Upper lobe of right lung (tissue), 1 donor: Measurements from ENCODE around the gene FAM171A2. TPM values are rescaled to one million over a fixed set of nuclear protein-coding genes. Genes with fewer than 3 reads are reported as not detected.

Experiments used
- ATAC-seq: fragments of 200-7000 bp; cut with Tn5 transposase; one replicate; pipeline ENCODE4 v1.9.1; 2020; ENCODE audit warnings: mild to moderate bottlenecking, moderate library complexity
- DNase-seq: peaks from one replicate; pipeline ENCODE4 v3.0.0-alpha.2; 2020
- H3K27ac ChIP-seq: fragments of 200-600 bp; one replicate; pipeline ENCODE4 v1.8.0; 2022
- H3K27me3 ChIP-seq: fragments of 200-600 bp; one replicate; pipeline ENCODE4 v1.8.0; 2022; ENCODE audit warnings: mild to moderate bottlenecking
- H3K36me3 ChIP-seq: fragments of 200-600 bp; one replicate; pipeline ENCODE4 v1.8.0; 2022
- H3K4me1 ChIP-seq: fragments of 200-600 bp; one replicate; pipeline ENCODE4 v1.8.0; 2022
- H3K4me3 ChIP-seq: fragments of 200-600 bp; one replicate; pipeline ENCODE4 v1.8.0; 2022; ENCODE audit warnings: mild to moderate bottlenecking
- H3K9me3 ChIP-seq: fragments of 200-600 bp; one replicate; pipeline ENCODE4 v1.8.0; 2022
- intact Hi-C: fragments of 100-400 bp; cut with DNase I; formaldehyde crosslinking; loops from one replicate; pipeline ENCODE4 v1.11.0; 2022
- total RNA-seq: library from RNA; stranded (reverse); fragmentation: NEBNext Ultra II Directional; extraction: Animal tissue kit (Norgen Biotek cat#: 25700); gene quantifications from one replicate; pipeline ENCODE4 v1.2.1, GENCODE V29; 2021
- TF ChIP-seq, protein P1 (sequence below): fragments of 200-600 bp; IDR thresholded peaks from one replicate; pipeline ENCODE4 v1.8.0; 2022; ENCODE audit warnings: antibody characterized with exemption
- donor health status: DM: no; HTN: yes; CAD: no; lungs with severe emphysema.

Gene FAM171A2
- total RNA-seq, 1 donor from 2014 or later = 1.8 TPM

DNA sequence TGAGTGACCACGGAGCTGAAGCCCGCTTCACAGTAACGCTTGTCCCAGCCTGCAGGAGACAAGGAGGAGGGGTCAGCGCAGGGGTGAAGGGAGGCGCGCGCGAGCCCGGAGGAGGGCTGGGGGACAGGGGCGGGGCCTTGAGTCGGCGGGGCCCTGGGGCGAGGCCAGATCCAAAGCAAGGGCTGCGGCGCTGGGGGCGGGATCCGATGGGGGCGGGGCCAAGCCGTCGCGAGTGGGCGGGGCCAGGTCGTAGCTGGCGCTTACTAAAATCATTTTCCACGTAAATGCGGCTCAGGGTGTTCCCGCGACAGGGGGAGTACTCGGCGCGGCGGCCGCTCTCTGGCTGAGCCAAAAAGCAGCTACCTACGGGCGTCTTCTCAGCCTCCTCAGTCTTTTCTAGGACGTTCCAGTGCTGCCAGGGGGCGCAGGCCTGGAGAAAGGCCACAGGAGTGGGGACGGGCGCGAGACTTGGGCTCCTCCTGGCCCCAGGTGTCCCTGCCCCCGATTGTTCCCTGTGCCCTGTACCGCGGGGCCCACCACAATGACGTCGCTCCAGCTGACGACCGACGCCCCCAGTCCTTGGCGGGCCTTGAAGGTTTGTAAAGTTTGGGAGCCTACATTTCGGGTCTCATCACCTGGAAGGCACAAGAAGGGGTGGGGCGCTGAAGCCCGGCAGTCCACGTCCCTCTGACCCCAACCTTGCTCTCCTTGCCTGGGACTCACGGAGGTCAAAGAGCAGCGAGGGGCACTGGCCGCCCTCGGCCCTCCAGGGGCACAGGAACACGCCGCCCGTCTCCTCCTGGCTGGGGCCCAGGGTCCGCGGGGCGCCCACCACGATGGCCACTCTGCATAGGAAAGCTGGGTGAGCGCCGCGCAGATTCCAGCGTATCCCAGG is 21.9 kb upstream of the FAM171A2 start:
- H3K9me3 ChIP-seq = no peaks in the 10 kb centered on the region
- peak; percentile 95 for ATAC-seq
- no peaks in the 10 kb centered on the region for H3K27me3 ChIP-seq
- H3K36me3 ChIP-seq = no peaks in the 10 kb centered on the region
- peak overlapping the region; percentile 45 for H3K4me3 ChIP-seq
- DNase-seq = peak; percentile 91
- H3K27ac ChIP-seq = no peak overlapping the region
- TF ChIP-seq, protein P1, sequence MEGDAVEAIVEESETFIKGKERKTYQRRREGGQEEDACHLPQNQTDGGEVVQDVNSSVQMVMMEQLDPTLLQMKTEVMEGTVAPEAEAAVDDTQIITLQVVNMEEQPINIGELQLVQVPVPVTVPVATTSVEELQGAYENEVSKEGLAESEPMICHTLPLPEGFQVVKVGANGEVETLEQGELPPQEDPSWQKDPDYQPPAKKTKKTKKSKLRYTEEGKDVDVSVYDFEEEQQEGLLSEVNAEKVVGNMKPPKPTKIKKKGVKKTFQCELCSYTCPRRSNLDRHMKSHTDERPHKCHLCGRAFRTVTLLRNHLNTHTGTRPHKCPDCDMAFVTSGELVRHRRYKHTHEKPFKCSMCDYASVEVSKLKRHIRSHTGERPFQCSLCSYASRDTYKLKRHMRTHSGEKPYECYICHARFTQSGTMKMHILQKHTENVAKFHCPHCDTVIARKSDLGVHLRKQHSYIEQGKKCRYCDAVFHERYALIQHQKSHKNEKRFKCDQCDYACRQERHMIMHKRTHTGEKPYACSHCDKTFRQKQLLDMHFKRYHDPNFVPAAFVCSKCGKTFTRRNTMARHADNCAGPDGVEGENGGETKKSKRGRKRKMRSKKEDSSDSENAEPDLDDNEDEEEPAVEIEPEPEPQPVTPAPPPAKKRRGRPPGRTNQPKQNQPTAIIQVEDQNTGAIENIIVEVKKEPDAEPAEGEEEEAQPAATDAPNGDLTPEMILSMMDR = peak; percentile 25
- intact Hi-C loops = no loop called here
- H3K4me1 ChIP-seq = peaks cover 10% of the 10 kb centered on the region

DNA sequence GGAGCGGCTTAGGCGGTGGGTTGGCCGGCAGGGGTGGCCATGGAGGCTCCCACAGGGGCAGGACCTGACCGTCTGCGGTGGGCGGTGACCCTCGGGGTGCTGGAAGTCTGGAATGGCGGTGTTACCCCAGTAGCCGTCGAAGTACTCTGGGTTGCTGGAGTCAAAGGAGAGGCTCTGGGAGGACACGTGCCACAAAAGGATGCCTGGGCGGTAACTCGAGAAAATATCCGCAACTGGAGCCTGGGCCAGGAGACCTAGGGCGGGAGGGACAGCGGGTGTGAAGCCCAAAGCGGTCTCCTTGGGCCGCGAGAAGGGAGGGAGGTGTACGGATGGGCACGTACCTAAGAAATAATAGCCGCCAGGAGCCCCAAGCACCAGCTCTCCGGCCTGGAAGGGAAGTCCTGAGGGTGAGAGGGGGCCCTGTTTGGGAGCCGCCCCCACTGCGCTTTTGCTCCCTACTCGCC is 21.2 kb upstream of the FAM171A2 start:
- DNase-seq (no peak), ATAC-seq (peak; percentile 1)
- no peak overlapping the region for H3K27ac ChIP-seq
- TF ChIP-seq, protein P1 = no peak
- no peaks in the 10 kb centered on the region for H3K9me3 ChIP-seq
- no peaks in the 10 kb centered on the region for H3K36me3 ChIP-seq
- peak overlapping the region; percentile 45 for H3K4me3 ChIP-seq
- peaks cover 10% of the 10 kb centered on the region for H3K4me1 ChIP-seq
- intact Hi-C loops = no loop called here
- no peaks in the 10 kb centered on the region for H3K27me3 ChIP-seq

DNA sequence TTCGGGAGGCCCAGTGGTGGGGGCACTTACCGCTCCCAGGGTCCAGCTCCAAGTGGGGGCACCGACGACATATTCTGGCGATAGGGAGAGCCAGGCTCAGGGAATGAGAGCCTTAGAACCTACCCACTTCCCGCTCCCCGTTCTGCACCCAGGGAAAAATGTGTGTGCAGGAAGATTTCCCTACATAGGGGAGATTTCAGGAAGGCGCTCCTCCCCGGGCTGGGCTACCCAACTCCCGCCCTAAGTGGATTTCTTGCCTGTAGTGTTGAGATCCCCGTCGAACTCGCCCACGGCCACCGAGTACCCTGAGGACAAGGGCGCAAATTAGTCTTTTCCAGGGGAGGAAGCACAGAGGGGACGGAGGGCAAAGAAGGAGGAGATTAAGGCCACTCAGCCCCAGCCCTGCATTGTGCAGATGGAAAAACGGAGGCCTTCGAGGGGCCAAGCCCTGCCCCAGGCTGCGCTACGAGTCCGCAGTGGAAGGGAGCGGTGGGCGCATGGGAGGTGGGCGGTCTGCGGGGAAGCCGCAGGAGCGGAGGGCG is 20.7 kb upstream of the FAM171A2 start:
- Histone ChIP-seq H3K9me3 (no peaks in the 10 kb centered on the region), H3K27me3 (no peaks in the 10 kb centered on the region), H3K4me1 (peaks cover 10% of the 10 kb centered on the region), H3K27ac (no peak overlapping the region), H3K4me3 (no peak overlapping the region), H3K36me3 (no peaks in the 10 kb centered on the region)
- TF ChIP-seq, protein P1 = no peak
- no peak for DNase-seq
- intact Hi-C loops = no loop called here
- no peak for ATAC-seq

DNA sequence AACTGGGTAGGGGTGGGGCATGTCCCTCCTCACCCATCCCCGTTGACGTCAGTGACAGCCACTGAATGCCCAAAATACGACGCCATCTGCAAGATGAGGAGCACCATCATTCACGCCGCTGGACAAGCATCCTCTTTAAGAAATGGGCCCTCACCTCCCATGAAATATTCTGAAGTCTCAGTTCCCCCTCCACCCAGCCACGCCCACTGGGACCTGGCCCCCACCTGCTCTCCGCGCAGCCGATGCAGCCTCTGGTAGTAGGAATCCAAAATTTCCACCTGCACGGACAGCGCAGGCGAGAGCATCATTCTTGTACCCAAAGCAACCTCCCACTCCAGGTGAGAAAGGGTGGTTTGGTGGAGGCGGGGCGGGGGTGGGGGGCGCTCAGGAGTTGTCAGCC is 20.2 kb upstream of the FAM171A2 start:
- ATAC-seq = no peak
- Histone ChIP-seq H3K36me3 (no peaks in the 10 kb centered on the region), H3K27me3 (no peaks in the 10 kb centered on the region), H3K4me3 (no peak overlapping the region), H3K9me3 (no peaks in the 10 kb centered on the region), H3K27ac (no peak overlapping the region), H3K4me1 (peaks cover 10% of the 10 kb centered on the region)
- no peak for DNase-seq
- TF ChIP-seq, protein P1 = no peak
- intact Hi-C loops = no loop called here

DNA sequence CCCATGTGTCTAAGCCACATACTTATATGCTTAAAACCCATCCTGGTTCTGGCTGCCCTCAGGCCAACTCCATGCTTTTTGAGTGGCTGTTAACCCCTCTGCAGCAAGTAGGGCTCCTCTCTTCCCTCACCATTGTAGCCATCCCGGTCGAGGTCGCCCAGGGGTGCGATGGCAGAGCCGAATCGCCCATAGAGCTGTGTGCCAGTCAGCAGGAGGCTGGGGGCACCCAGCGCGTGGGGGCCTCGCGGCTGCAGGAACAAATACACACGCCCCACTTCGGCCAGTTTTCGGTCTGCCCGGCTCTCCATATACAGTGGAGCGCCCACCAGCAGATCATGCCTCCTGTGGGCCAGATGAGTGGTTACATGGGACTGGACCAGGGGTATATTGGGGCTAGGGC is 19.7 kb upstream of the FAM171A2 start:
- H3K4me3 ChIP-seq = no peak overlapping the region
- intact Hi-C loops = no loop called here
- no peak overlapping the region for H3K27ac ChIP-seq
- no peak for DNase-seq
- no peaks in the 10 kb centered on the region for H3K9me3 ChIP-seq
- H3K4me1 ChIP-seq = peaks cover 10% of the 10 kb centered on the region
- TF ChIP-seq, protein P1 = no peak
- no peaks in the 10 kb centered on the region for H3K27me3 ChIP-seq
- no peak for ATAC-seq
- H3K36me3 ChIP-seq = no peaks in the 10 kb centered on the region
